OCI-LY1 (cell line): ENCODE results near the gene CPN2.

Source experiments
- H2AFZ ChIP-seq: fragments of 200-600 bp; sonication (generic), shearing (Covaris generic); 2 replicates; pipeline ENCODE4 v1.6.0; 2014; ENCODE audit warnings: antibody characterized with exemption, mild to moderate bottlenecking, low read length
- H3F3A ChIP-seq: fragments of 200-600 bp; sonication (generic), shearing (Covaris generic); 2 replicates; pipeline ENCODE4 v1.6.0; 2014; ENCODE audit warnings: mild to moderate bottlenecking, antibody characterized with exemption, low read length, moderate library complexity; ENCODE audit not compliant: insufficient read depth
- H3K27ac ChIP-seq: fragments of 200-600 bp; sonication (generic); 2 replicates; pipeline ENCODE4 v1.5.1; 2014; ENCODE audit warnings: low read length, mixed run types, mild to moderate bottlenecking, low read depth; ENCODE audit not compliant: poor library complexity, severe bottlenecking
- H3K27me3 ChIP-seq: fragments of 200-600 bp; sonication (generic); 2 replicates; pipeline ENCODE4 v1.6.0; 2014; ENCODE audit warnings: antibody characterized with exemption, mild to moderate bottlenecking, low read length, moderate library complexity; ENCODE audit not compliant: insufficient read depth
- H3K36me3 ChIP-seq: fragments of 200-600 bp; sonication (generic); 2 replicates; pipeline ENCODE4 v1.6.1; 2014; ENCODE audit warnings: mild to moderate bottlenecking, antibody characterized with exemption, low read length, moderate library complexity, mixed read lengths; ENCODE audit not compliant: insufficient read depth
- H3K4me1 ChIP-seq: fragments of 200-600 bp; sonication (generic); 2 replicates; pipeline ENCODE4 v1.5.1; 2014; ENCODE audit warnings: mild to moderate bottlenecking, low read length, moderate library complexity; ENCODE audit not compliant: insufficient read depth, severe bottlenecking
- H3K4me2 ChIP-seq: fragments of 200-600 bp; sonication (generic), shearing (Covaris generic); 2 replicates; pipeline ENCODE4 v1.6.1; 2014; ENCODE audit warnings: low read length
- H3K4me3 ChIP-seq: fragments of 200-600 bp; sonication (generic); 2 replicates; pipeline ENCODE4 v1.5.1; 2014; ENCODE audit warnings: low read length, low read depth, mild to moderate bottlenecking, mixed read lengths; ENCODE audit not compliant: poor library complexity, severe bottlenecking
- H3K79me2 ChIP-seq: fragments of 200-600 bp; shearing (Covaris generic); 2 replicates; pipeline ENCODE4 v1.6.1; 2016; ENCODE audit warnings: mixed run types, low read length, mixed read lengths; ENCODE audit not compliant: insufficient read depth
- H3K9ac ChIP-seq: fragments of 200-600 bp; sonication (generic), shearing (Covaris generic); 2 replicates; pipeline ENCODE4 v1.6.1; 2014; ENCODE audit warnings: mild to moderate bottlenecking, low read length, mixed read lengths
- H3K9me2 ChIP-seq: fragments of 200-600 bp; sonication (generic), shearing (Covaris generic); 2 replicates; pipeline ENCODE4 v1.6.1; 2014; ENCODE audit warnings: low read depth, mild to moderate bottlenecking, low read length, mixed read lengths
- H3K9me3 ChIP-seq: fragments of 200-600 bp; shearing (Covaris generic); 2 replicates; pipeline ENCODE4 v1.6.1; 2014; ENCODE audit warnings: low read length, mixed read lengths
- H4K20me1 ChIP-seq: fragments of 200-600 bp; sonication (generic), shearing (Covaris generic); 2 replicates; pipeline ENCODE4 v1.6.0; 2016; ENCODE audit warnings: mild to moderate bottlenecking, low read length; ENCODE audit not compliant: insufficient read depth
- CTCF ChIP-seq: fragments of 200-600 bp; sonication (generic), shearing (Covaris generic); IDR thresholded peaks from 2 replicates; pipeline ENCODE4 v1.5.1; 2017; ENCODE audit warnings: mild to moderate bottlenecking, antibody characterized with exemption, low read length, moderate library complexity, mixed read lengths
- EZH2 ChIP-seq: fragments of 200-600 bp; sonication (generic), shearing (Covaris generic); IDR thresholded peaks from 2 replicates; pipeline ENCODE4 v1.8.0; 2017; ENCODE audit warnings: borderline replicate concordance, mixed run types, mild to moderate bottlenecking, antibody characterized with exemption, low read length, moderate library complexity, mixed read lengths

CPN2 gene

GRCh38 chr3:194337965-194338753 lies 13.0 kb downstream of the CPN2 start:
- H3F3A ChIP-seq, result no peaks in the 10 kb centered on the region

GRCh38 chr3:194336601-194337355 lies 14.3 kb downstream of the CPN2 start:
- TF ChIP-seq CTCF, result no peak
- no peak for TF ChIP-seq EZH2
- no peak overlapping the region for H3K4me3 ChIP-seq
- H3F3A ChIP-seq, result no peaks in the 10 kb centered on the region
- H3K27me3 ChIP-seq, result peaks cover 4% of the 10 kb centered on the region; the same call in 1 of the 2 replicates
- H3K9ac ChIP-seq, result no peak overlapping the region
- no peaks in the 10 kb centered on the region for H3K36me3 ChIP-seq
- no peak overlapping the region for H3K27ac ChIP-seq
- no peaks in the 10 kb centered on the region for H3K9me3 ChIP-seq
- H3K4me1 ChIP-seq, result peaks cover 4% of the 10 kb centered on the region
- no peaks in the 10 kb centered on the region for H3K79me2 ChIP-seq
- no peak overlapping the region for H3K4me2 ChIP-seq
- no peak overlapping the region for H2AFZ ChIP-seq
- H3K9me2 ChIP-seq, result no peaks in the 10 kb centered on the region
- no peaks in the 10 kb centered on the region for H4K20me1 ChIP-seq

More at GRCh38 chr3:194337965-194338753, 13.0 kb downstream of the CPN2 start:
- Histone ChIP-seq H3K79me2 (no peaks in the 10 kb centered on the region), H4K20me1 (no peaks in the 10 kb centered on the region), H3K36me3 (no peaks in the 10 kb centered on the region), H3K27me3 (peaks cover 4% of the 10 kb centered on the region; the same call in 1 of the 2 replicates), H2AFZ (no peak overlapping the region), H3K27ac (no peak overlapping the region), H3K4me2 (no peak overlapping the region), H3K9me2 (no peaks in the 10 kb centered on the region), H3K9me3 (no peaks in the 10 kb centered on the region), H3K4me1 (peaks cover 4% of the 10 kb centered on the region), H3K9ac (no peak overlapping the region), H3K4me3 (no peak overlapping the region)
- no peak for TF ChIP-seq CTCF
- TF ChIP-seq EZH2, result no peak

GRCh38 chr3:194333981-194334320 lies 17.2 kb downstream of the CPN2 start:
- H3F3A ChIP-seq, result no peaks in the 10 kb centered on the region
- H3K9me3 ChIP-seq, result no peaks in the 10 kb centered on the region
- no peaks in the 10 kb centered on the region for H4K20me1 ChIP-seq
- peaks cover 4% of the 10 kb centered on the region; the same call in 1 of the 2 replicates for H3K27me3 ChIP-seq
- no peaks in the 10 kb centered on the region for H3K9me2 ChIP-seq
- H3K9ac ChIP-seq, result no peak overlapping the region
- no peak overlapping the region for H3K4me3 ChIP-seq
- H3K4me1 ChIP-seq, result peaks cover 4% of the 10 kb centered on the region
- H2AFZ ChIP-seq, result no peak overlapping the region
- no peaks in the 10 kb centered on the region for H3K79me2 ChIP-seq
- no peak for TF ChIP-seq EZH2
- no peak for TF ChIP-seq CTCF
- H3K27ac ChIP-seq, result no peak overlapping the region
- H3K36me3 ChIP-seq, result no peaks in the 10 kb centered on the region
- peak overlapping the region; percentile 58 for H3K4me2 ChIP-seq
